GM23338 (cell line): ENCODE data around the gene CENPX. TPM values are rescaled to one million over a fixed set of nuclear protein-coding genes. Genes with fewer than 3 reads are reported as not detected.

Experiments
- ATAC-seq: fragments of 200-7000 bp; cut with Tn5 transposase; 3 replicates; pipeline ENCODE4 v1.9.1; 2020
- DNase-seq: peaks from one replicate; pipeline ENCODE4 v3.0.0-alpha.2; 2015; ENCODE audit warnings: low spot score
- H2AFZ ChIP-seq: fragments of 200-600 bp; sonication (generic); 2 replicates; pipeline ENCODE4 v1.8.0; 2016; ENCODE audit warnings: antibody characterized with exemption, mild to moderate bottlenecking, moderate library complexity
- H3F3A ChIP-seq: fragments of 200-600 bp; sonication (generic); replicated peaks from 2 replicates; pipeline ENCODE4 v1.8.0; 2017; ENCODE audit warnings: antibody characterized with exemption, mixed run types, low read depth
- H3K27ac ChIP-seq: fragments of 200-600 bp; sonication (generic); 2 replicates; pipeline ENCODE4 v1.6.1; 2016; ENCODE audit warnings: low read depth
- H3K27me3 ChIP-seq: fragments of 200-600 bp; sonication (generic); 2 replicates; pipeline ENCODE4 v1.8.0; 2016; ENCODE audit warnings: mild to moderate bottlenecking, mixed run types, moderate library complexity; ENCODE audit not compliant: insufficient read depth
- H3K36me3 ChIP-seq: fragments of 200-600 bp; sonication (generic); 2 replicates; pipeline ENCODE4 v1.8.0; 2016; ENCODE audit warnings: mild to moderate bottlenecking; ENCODE audit not compliant: insufficient read depth
- H3K4me1 ChIP-seq: fragments of 200-600 bp; sonication (generic); 2 replicates; pipeline ENCODE4 v1.8.0; 2016; ENCODE audit warnings: mild to moderate bottlenecking, moderate library complexity; ENCODE audit not compliant: insufficient read depth
- H3K4me2 ChIP-seq: fragments of 200-600 bp; sonication (generic); 2 replicates; pipeline ENCODE4 v1.7.1; 2017; ENCODE audit warnings: mixed run types
- H3K4me3 ChIP-seq: fragments of 200-600 bp; sonication (generic); 2 replicates; pipeline ENCODE4 v1.6.1; 2016; ENCODE audit warnings: mixed run types
- H3K79me2 ChIP-seq: fragments of 200-600 bp; sonication (generic); replicated peaks from 2 replicates; pipeline ENCODE4 v1.8.0; 2017; ENCODE audit warnings: mild to moderate bottlenecking; ENCODE audit not compliant: insufficient read depth
- H3K9me2 ChIP-seq: fragments of 200-600 bp; sonication (generic); 2 replicates; pipeline ENCODE4 v1.8.0; 2017; ENCODE audit not compliant: insufficient read depth
- H4K20me1 ChIP-seq: fragments of 200-600 bp; sonication (generic); replicated peaks from 2 replicates; pipeline ENCODE4 v1.8.0; 2017; ENCODE audit warnings: mild to moderate bottlenecking; ENCODE audit not compliant: insufficient read depth
- H3K27ac Mint-ChIP-seq: 2 replicates; pipeline ENCODE4 v1.8.0; 2020; ENCODE audit warnings: inconsistent platforms, mild to moderate bottlenecking, moderate library complexity, mixed read lengths
- H3K27me3 Mint-ChIP-seq: 3 replicates; pipeline ENCODE4 v1.8.0; 2022; ENCODE audit warnings: low read depth, mild to moderate bottlenecking, moderate library complexity, mixed read lengths, inconsistent platforms; ENCODE audit not compliant: insufficient read depth, poor library complexity
- H3K36me3 Mint-ChIP-seq: 3 replicates; pipeline ENCODE4 v1.8.0; 2021; ENCODE audit warnings: low read depth, mild to moderate bottlenecking, inconsistent platforms, moderate library complexity, mixed read lengths
- H3K4me1 Mint-ChIP-seq: 3 replicates; pipeline ENCODE4 v1.8.0; 2020; ENCODE audit warnings: mild to moderate bottlenecking, inconsistent platforms, mixed read lengths
- H3K4me3 Mint-ChIP-seq: 3 replicates; pipeline ENCODE4 v1.8.0; 2021; ENCODE audit warnings: moderate library complexity, mild to moderate bottlenecking, inconsistent platforms, mixed read lengths
- H3K9me3 Mint-ChIP-seq: 3 replicates; pipeline ENCODE4 v1.8.0; 2020; ENCODE audit warnings: moderate library complexity, mild to moderate bottlenecking, inconsistent platforms, mixed read lengths
- CREB1 ChIP-seq: fragments of 250-450 bp; sonication (Bioruptor Pico); IDR thresholded peaks from 2 replicates; pipeline ENCODE4 v1.5.0; 2020; ENCODE audit warnings: low read depth, mild to moderate bottlenecking, moderate library complexity
- CTCF ChIP-seq, 2 experiments: fragments of 200-600 bp in 1 of 2; sonication (generic) in 1 of 2; conservative IDR thresholded peaks; 2 replicates each; pipeline versions ENCODE4 v1.5.1 to v1.6.1; 2016 to 2017; ENCODE audit warnings: antibody characterized with exemption in 2 of 2, low read depth in 2 of 2, mild to moderate bottlenecking in 2 of 2, moderate library complexity in 1 of 2
- ETS1 ChIP-seq: IDR thresholded peaks from 2 replicates; pipeline ENCODE4 v1.6.1; 2016; ENCODE audit warnings: antibody characterized with exemption
- EZH2 ChIP-seq: fragments of 200-600 bp; sonication (generic); IDR thresholded peaks from one replicate; pipeline ENCODE4 v1.8.0; 2017; ENCODE audit warnings: antibody characterized with exemption, mild to moderate bottlenecking, low read depth; ENCODE audit not compliant: unreplicated experiment
- EZH2phosphoT487 ChIP-seq: fragments of 200-600 bp; sonication (generic); IDR thresholded peaks from one replicate; pipeline ENCODE4 v1.8.1; 2018; ENCODE audit warnings: antibody characterized with exemption; ENCODE audit not compliant: unreplicated experiment
- JUNB ChIP-seq: IDR thresholded peaks from one replicate; pipeline ENCODE4 v1.6.1; 2016; ENCODE audit warnings: antibody characterized with exemption; ENCODE audit not compliant: unreplicated experiment
- NANOG ChIP-seq: IDR thresholded peaks from 2 replicates; pipeline ENCODE4 v1.6.1; 2016; ENCODE audit warnings: antibody characterized with exemption, borderline replicate concordance
- POLR2AphosphoS5 ChIP-seq: IDR thresholded peaks from 2 replicates; pipeline ENCODE4 v1.6.1; 2016; ENCODE audit warnings: antibody characterized with exemption, low read depth
- REST ChIP-seq: IDR thresholded peaks from one replicate; pipeline ENCODE4 v1.6.1; 2018; ENCODE audit warnings: antibody characterized with exemption; ENCODE audit not compliant: unreplicated experiment
- STAT1 ChIP-seq: IDR thresholded peaks from one replicate; pipeline ENCODE4 v1.6.1; 2016; ENCODE audit warnings: antibody characterized with exemption; ENCODE audit not compliant: unreplicated experiment
- ZNF114 ChIP-seq: fragments of 250-450 bp; sonication (Bioruptor Pico); IDR thresholded peaks from 2 replicates; pipeline ENCODE4 v1.5.0; 2020; ENCODE audit warnings: mild to moderate bottlenecking, moderate library complexity
- ZNF331 ChIP-seq: fragments of 250-450 bp; sonication (Bioruptor Pico); IDR thresholded peaks from 2 replicates; pipeline ENCODE4 v1.5.0; 2020; ENCODE audit warnings: low read depth, mild to moderate bottlenecking, moderate library complexity
- ZNF462 ChIP-seq: fragments of 250-450 bp; sonication (Bioruptor Pico); IDR thresholded peaks from 2 replicates; pipeline ENCODE4 v1.5.0; 2020; ENCODE audit warnings: mild to moderate bottlenecking, moderate library complexity
- polyA plus RNA-seq: library from polyadenylated mRNA; unstranded; fragments of >200 nt; fragmentation: Nextera tagmentation; extraction: Ambion mirVana; gene quantifications from 2 replicates; pipeline ENCODE4 v1.2.1, GENCODE V29; 2016
- total RNA-seq: library from RNA; depleted of rRNA; stranded (reverse); fragments of >200 nt; shearing (Covaris generic); gene quantifications from 2 replicates; pipeline ENCODE4 v1.2.3, GENCODE V29; 2014

CENPX gene
- total and polyA plus RNA-seq, 2 experiments from 2014 or later = 114 to 157 TPM

GRCh38 chr17:82018989-82019689, 3.5 kb downstream of the CENPX start:
- H3K4me3 ChIP-seq = no peak overlapping the region
- no peak overlapping the region for H2AFZ ChIP-seq
- peaks cover 11% of the 10 kb centered on the region; the same call in 1 of the 2 replicates for H3F3A ChIP-seq
- H3K27me3 ChIP-seq = no peaks in the 10 kb centered on the region
- TF ChIP-seq ZNF114 (CRISPR knock-in tag) = no peak
- no peak for TF ChIP-seq JUNB
- TF ChIP-seq EZH2 = no peak
- no peak for TF ChIP-seq REST
- no peak for TF ChIP-seq EZH2phosphoT487
- no peak for TF ChIP-seq STAT1
- no peak for TF ChIP-seq ZNF462
- no peak for TF ChIP-seq POLR2AphosphoS5
- no peak for TF ChIP-seq CREB1 (CRISPR knock-in tag)
- TF ChIP-seq ZNF331 (CRISPR knock-in tag) = no peak
- TF ChIP-seq CTCF (conservative IDR thresholded peaks at IDR 0.05; ENCODE audit: low read depth in 2 of 2) = no peak
- no peak for TF ChIP-seq NANOG
- TF ChIP-seq ETS1 = no peak
- H3K9me2 ChIP-seq = no peaks in the 10 kb centered on the region
- H3K9me3 Mint-ChIP-seq = no peaks in the 10 kb centered on the region
- peaks cover 15% of the 10 kb centered on the region for H3K79me2 ChIP-seq
- peaks cover 17% of the 10 kb centered on the region for H3K27me3 Mint-ChIP-seq
- H3K4me3 Mint-ChIP-seq = no peak overlapping the region; the same call in 2 of the 3 replicates
- H3K27ac ChIP-seq = no peak overlapping the region
- H3K4me1 Mint-ChIP-seq = peaks cover 9% of the 10 kb centered on the region
- peaks cover 6% of the 10 kb centered on the region; the same call in 1 of the 3 replicates for H3K36me3 Mint-ChIP-seq
- no peak overlapping the region for H3K4me2 ChIP-seq
- no peak overlapping the region for H3K27ac Mint-ChIP-seq
- H3K36me3 ChIP-seq = no peaks in the 10 kb centered on the region
- DNase-seq = no peak
- peaks cover 5% of the 10 kb centered on the region; the same call in 1 of the 2 replicates for H3K4me1 ChIP-seq
- ATAC-seq = no peak
- H4K20me1 ChIP-seq = peaks cover 3% of the 10 kb centered on the region
